K562 (cell line): ENCODE results near the gene KLF18. TPM values are rescaled to one million over a fixed set of nuclear protein-coding genes. Genes with fewer than 3 reads are reported as not detected.
A peak's percentile ranks its signal among the peaks of the same experiment; 100 is the strongest.

ENCODE experiments used
- BCLAF1 ChIP-seq, 2 experiments: fragments of 450-650 bp in 1 of 2; IDR thresholded peaks; 2 replicates each; pipeline ENCODE4 v1.6.1; 2011 to 2017; ENCODE audit warnings: low read depth in 2 of 2, antibody characterized with exemption in 1 of 2, borderline replicate concordance in 1 of 2, low read length in 1 of 2, mild to moderate bottlenecking in 1 of 2, mixed read lengths in 1 of 2; ENCODE audit not compliant: control insufficient read depth in 1 of 2
- CXXC5 ChIP-seq: fragments of 250-450 bp; sonication (Bioruptor Pico); IDR thresholded peaks from 2 replicates; pipeline ENCODE4 v1.8.0; 2022; ENCODE audit warnings: inconsistent platforms, mild to moderate bottlenecking, moderate library complexity
- DIDO1 ChIP-seq: fragments of 450-650 bp; IDR thresholded peaks from 2 replicates; pipeline ENCODE4 v1.6.1; 2016; ENCODE audit warnings: low read depth, missing biosample characterization, missing genetic modification characterization
- DPF2 ChIP-seq: fragments of 450-650 bp; IDR thresholded peaks from 2 replicates; pipeline ENCODE4 v1.6.1; 2016
- FOXO4 ChIP-seq: fragments of 450-650 bp; formaldehyde crosslinking; IDR thresholded peaks from 2 replicates; pipeline ENCODE4 v1.4.0; 2020; ENCODE audit warnings: mild to moderate bottlenecking, moderate library complexity
- OTX1 ChIP-seq: fragments of 450-650 bp; formaldehyde crosslinking; IDR thresholded peaks from 2 replicates; pipeline ENCODE4 v1.4.0; 2022; ENCODE audit warnings: mild to moderate bottlenecking
- RBM34 ChIP-seq: fragments of 200-400 bp; formaldehyde crosslinking; IDR thresholded peaks from 2 replicates; pipeline ENCODE4 v1.6.1; 2018; ENCODE audit warnings: low read length, borderline replicate concordance; ENCODE audit not compliant: insufficient read depth
- ZNF589 ChIP-seq: fragments of 200-800 bp; sonication (Bioruptor generic); IDR thresholded peaks from 2 replicates; pipeline ENCODE4 v1.6.1; 2016; ENCODE audit warnings: low read depth, missing genetic modification characterization, missing compliant biosample characterization
- polyA plus RNA-seq, 8 experiments: library from polyadenylated mRNA; depleted of rRNA in 4 of 8; stranded (reverse) in 5 of 8; unstranded in 3 of 8; fragments of >200 nt; fragmentation: Nextera tagmentation in 2 of 8; fragmentation: Illumina TruSeq in 1 of 8; extraction: Ambion mirVana in 2 of 8; extraction: Trizol in 1 of 8; gene quantifications; 2 replicates each; pipeline versions ENCODE4 v1.2.1 to v1.2.3, GENCODE V29; 2011 to 2014; ENCODE audit warnings: inconsistent platforms in 1 of 8, missing spikeins in 1 of 8
- total RNA-seq, 7 experiments: library from RNA; depleted of rRNA in 6 of 7; stranded (reverse); fragments of >200 nt in 6 of 7; fragmentation: Illumina TruSeq in 2 of 7; extraction: Trizol in 2 of 7; gene quantifications; 2 replicates each; pipeline versions ENCODE4 v1.2.1 to v1.2.3, GENCODE V29; 2011 to 2021; ENCODE audit warnings: low replicate concordance in 1 of 7
- TF ChIP-seq, protein P1 (sequence below): fragments of 450-650 bp; IDR thresholded peaks from 2 replicates; pipeline ENCODE4 v1.6.1; 2016; ENCODE audit warnings: low read depth
- TF ChIP-seq, protein P2 (sequence below), 2 experiments: fragments of 450-650 bp; IDR thresholded peaks; 2 replicates each; pipeline ENCODE4 v1.6.1; 2016

KLF18 gene
- total and polyA plus RNA-seq, 9 of the 15 experiments (the other 6 are each of a cell fraction or from before 2014, with no cell fraction given), result not detected

- TF ChIP-seq, protein P1, sequence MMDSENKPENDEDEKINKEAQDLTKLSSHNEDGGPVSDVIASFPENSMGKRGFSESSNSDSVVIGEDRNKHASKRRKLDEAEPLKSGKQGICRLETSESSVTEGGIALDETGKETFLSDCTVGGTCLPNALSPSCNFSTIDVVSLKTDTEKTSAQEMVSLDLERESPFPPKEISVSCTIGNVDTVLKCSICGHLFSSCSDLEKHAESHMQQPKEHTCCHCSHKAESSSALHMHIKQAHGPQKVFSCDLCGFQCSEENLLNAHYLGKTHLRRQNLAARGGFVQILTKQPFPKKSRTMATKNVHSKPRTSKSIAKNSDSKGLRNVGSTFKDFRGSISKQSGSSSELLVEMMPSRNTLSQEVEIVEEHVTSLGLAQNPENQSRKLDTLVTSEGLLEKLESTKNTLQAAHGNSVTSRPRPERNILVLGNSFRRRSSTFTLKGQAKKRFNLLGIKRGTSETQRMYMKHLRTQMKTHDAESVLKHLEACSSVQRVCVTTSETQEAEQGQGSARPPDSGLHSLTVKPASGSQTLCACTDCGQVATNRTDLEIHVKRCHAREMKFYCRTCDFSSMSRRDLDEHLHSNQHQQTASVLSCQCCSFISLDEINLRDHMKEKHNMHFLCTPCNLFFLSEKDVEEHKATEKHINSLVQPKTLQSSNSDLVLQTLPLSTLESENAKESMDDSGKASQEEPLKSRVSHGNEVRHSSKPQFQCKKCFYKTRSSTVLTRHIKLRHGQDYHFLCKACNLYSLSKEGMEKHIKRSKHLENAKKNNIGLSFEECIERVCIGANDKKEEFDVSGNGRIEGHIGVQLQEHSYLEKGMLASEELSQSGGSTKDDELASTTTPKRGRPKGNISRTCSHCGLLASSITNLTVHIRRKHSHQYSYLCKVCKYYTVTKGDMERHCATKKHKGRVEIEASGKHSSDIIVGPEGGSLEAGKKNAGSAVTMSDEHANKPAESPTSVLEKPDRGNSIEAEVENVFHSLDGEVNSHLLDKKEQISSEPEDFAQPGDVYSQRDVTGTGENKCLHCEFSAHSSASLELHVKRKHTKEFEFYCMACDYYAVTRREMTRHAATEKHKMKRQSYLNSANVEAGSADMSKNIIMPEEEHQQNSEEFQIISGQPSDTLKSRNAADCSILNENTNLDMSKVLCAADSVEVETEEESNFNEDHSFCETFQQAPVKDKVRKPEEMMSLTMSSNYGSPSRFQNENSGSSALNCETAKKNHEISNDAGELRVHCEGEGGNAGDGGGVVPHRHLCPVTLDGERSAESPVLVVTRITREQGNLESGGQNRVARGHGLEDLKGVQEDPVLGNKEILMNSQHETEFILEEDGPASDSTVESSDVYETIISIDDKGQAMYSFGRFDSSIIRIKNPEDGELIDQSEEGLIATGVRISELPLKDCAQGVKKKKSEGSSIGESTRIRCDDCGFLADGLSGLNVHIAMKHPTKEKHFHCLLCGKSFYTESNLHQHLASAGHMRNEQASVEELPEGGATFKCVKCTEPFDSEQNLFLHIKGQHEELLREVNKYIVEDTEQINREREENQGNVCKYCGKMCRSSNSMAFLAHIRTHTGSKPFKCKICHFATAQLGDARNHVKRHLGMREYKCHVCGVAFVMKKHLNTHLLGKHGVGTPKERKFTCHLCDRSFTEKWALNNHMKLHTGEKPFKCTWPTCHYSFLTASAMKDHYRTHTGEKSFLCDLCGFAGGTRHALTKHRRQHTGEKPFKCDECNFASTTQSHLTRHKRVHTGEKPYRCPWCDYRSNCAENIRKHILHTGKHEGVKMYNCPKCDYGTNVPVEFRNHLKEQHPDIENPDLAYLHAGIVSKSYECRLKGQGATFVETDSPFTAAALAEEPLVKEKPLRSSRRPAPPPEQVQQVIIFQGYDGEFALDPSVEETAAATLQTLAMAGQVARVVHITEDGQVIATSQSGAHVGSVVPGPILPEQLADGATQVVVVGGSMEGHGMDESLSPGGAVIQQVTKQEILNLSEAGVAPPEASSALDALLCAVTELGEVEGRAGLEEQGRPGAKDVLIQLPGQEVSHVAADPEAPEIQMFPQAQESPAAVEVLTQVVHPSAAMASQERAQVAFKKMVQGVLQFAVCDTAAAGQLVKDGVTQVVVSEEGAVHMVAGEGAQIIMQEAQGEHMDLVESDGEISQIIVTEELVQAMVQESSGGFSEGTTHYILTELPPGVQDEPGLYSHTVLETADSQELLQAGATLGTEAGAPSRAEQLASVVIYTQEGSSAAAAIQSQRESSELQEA, result peak; percentile 44; the same call in 1 of the 2 replicates
- TF ChIP-seq DIDO1 (tag) (0 out of 2 replicates have a peak, but pooled peaks have one; percentile 23), RBM34 (no peak), DPF2 (peak; percentile 37; the same call in 1 of the 2 replicates), FOXO4 (no peak), CXXC5 (peak; percentile 67), OTX1 (CRISPR knock-in tag) (peak; percentile 54; the same call in 1 of the 2 replicates), ZNF589 (CRISPR knock-in tag) (no peak), BCLAF1 (IDR thresholded peaks at IDR 0.05; ENCODE audit: borderline replicate concordance in 1 of 2, control insufficient read depth in 1 of 2, low read depth in 2 of 2, low read length in 1 of 2) (no peak)
- TF ChIP-seq, protein P2, sequence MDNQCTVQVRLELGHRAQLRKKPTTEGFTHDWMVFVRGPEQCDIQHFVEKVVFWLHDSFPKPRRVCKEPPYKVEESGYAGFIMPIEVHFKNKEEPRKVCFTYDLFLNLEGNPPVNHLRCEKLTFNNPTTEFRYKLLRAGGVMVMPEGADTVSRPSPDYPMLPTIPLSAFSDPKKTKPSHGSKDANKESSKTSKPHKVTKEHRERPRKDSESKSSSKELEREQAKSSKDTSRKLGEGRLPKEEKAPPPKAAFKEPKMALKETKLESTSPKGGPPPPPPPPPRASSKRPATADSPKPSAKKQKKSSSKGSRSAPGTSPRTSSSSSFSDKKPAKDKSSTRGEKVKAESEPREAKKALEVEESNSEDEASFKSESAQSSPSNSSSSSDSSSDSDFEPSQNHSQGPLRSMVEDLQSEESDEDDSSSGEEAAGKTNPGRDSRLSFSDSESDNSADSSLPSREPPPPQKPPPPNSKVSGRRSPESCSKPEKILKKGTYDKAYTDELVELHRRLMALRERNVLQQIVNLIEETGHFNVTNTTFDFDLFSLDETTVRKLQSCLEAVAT (IDR thresholded peaks at IDR 0.05), result 0 out of 4 replicates have a peak, but pooled peaks of 1 of the 2 experiments have one; percentile 36
These were observed 50.8 kb downstream of the KLF18 start (continued) for GRCh38 chr1:44090429-44091252.
